Mucosa of rectum (tissue), 2 donors: ENCODE measurements around the gene PCDHA1.
"Not testable (repeated sequence)": the region's sequence is repeated elsewhere in the genome, so short reads cannot be mapped to it uniquely, and the experiment has no call there.

ENCODE experiments used
- H3K27ac ChIP-seq, 2 donors: one replicate each; pipeline ENCODE4 v1.7.0; 2013; ENCODE audit warnings: inconsistent platforms in 2 of 2, low read depth in 2 of 2, low read length in 2 of 2
- H3K27me3 ChIP-seq, 2 donors: one replicate each; pipeline ENCODE4 v1.7.0; 2013; ENCODE audit warnings: low read length in 2 of 2; ENCODE audit not compliant: control insufficient read depth in 2 of 2, insufficient read depth in 2 of 2
- H3K36me3 ChIP-seq, 2 donors: one replicate each; pipeline ENCODE4 v1.7.0; 2013; ENCODE audit warnings: low read length in 2 of 2; ENCODE audit not compliant: control insufficient read depth in 2 of 2, insufficient read depth in 2 of 2
- H3K4me1 ChIP-seq, 2 donors: one replicate each; pipeline ENCODE4 v1.7.0; 2013; ENCODE audit warnings: low read length in 2 of 2, mild to moderate bottlenecking in 1 of 2; ENCODE audit not compliant: control insufficient read depth in 2 of 2, insufficient read depth in 2 of 2
- H3K4me3 ChIP-seq, 2 donors: one replicate each; pipeline ENCODE4 v1.7.0; 2013; ENCODE audit warnings: low read length in 2 of 2
- H3K9ac ChIP-seq, 2 donors: one replicate each; pipeline ENCODE4 v1.7.0; 2013; ENCODE audit warnings: low read length in 2 of 2, low read depth in 1 of 2, mild to moderate bottlenecking in 1 of 2
- H3K9me3 ChIP-seq, 2 donors: one replicate each; pipeline ENCODE4 v1.7.0; 2013; ENCODE audit warnings: low read length in 2 of 2; ENCODE audit not compliant: control insufficient read depth in 2 of 2
- donor health status: healthy.
- donor health status: Normal muscosa, but diverticular disease.

Gene PCDHA1

DNA sequence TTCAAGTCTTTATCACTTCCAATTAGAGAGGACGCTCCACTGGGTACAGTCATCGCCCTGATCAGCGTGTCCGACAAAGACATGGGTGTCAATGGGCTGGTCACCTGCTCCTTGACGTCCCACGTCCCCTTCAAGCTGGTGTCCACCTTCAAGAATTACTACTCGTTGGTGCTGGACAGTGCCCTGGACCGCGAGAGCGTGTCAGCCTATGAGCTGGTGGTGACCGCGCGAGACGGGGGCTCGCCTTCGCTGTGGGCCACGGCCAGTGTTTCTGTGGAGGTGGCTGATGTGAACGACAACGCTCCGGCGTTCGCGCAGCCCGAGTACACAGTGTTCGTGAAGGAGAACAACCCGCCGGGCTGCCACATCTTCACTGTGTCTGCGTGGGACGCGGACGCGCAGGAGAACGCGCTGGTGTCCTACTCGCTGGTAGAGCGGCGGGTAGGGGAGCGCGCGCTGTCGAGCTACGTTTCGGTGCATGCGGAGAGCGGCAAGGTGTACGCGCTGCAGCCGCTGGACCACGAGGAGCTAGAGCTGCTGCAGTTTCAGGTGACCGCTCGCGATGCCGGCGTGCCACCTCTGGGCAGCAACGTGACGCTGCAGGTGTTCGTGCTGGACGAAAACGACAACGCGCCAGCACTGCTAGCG lies 22.4 kb downstream of the PCDHA1 start:
- not testable (repeated sequence) for H3K27ac ChIP-seq, H3K4me1 ChIP-seq, H3K36me3 ChIP-seq, H3K4me3 ChIP-seq, H3K9ac ChIP-seq, H3K9me3 ChIP-seq, H3K27me3 ChIP-seq

DNA sequence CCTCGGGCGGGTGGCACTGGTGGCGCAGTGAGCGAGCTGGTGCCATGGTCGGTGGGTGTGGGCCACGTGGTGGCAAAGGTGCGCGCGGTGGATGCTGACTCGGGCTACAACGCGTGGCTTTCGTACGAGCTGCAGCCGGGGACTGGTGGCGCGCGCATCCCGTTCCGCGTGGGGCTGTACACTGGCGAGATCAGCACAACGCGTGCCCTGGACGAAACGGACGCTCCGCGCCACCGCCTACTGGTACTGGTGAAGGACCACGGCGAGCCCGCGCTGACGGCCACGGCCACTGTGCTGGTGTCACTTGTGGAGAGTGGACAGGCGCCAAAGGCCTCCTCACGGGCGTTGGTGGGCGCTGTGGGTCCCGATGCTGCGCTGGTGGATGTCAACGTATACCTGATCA lies 22.9 kb downstream of the PCDHA1 start:
- no peaks in the 10 kb centered on the region for H3K4me1 ChIP-seq
- peaks cover 0 to 7% of the 10 kb centered on the region in 2 donors for H3K9me3 ChIP-seq
- H3K27ac ChIP-seq: no peak overlapping the region
- no peak overlapping the region for H3K9ac ChIP-seq
- H3K27me3 ChIP-seq: no peaks in the 10 kb centered on the region
- no peaks in the 10 kb centered on the region for H3K36me3 ChIP-seq
- no peak overlapping the region for H3K4me3 ChIP-seq

DNA sequence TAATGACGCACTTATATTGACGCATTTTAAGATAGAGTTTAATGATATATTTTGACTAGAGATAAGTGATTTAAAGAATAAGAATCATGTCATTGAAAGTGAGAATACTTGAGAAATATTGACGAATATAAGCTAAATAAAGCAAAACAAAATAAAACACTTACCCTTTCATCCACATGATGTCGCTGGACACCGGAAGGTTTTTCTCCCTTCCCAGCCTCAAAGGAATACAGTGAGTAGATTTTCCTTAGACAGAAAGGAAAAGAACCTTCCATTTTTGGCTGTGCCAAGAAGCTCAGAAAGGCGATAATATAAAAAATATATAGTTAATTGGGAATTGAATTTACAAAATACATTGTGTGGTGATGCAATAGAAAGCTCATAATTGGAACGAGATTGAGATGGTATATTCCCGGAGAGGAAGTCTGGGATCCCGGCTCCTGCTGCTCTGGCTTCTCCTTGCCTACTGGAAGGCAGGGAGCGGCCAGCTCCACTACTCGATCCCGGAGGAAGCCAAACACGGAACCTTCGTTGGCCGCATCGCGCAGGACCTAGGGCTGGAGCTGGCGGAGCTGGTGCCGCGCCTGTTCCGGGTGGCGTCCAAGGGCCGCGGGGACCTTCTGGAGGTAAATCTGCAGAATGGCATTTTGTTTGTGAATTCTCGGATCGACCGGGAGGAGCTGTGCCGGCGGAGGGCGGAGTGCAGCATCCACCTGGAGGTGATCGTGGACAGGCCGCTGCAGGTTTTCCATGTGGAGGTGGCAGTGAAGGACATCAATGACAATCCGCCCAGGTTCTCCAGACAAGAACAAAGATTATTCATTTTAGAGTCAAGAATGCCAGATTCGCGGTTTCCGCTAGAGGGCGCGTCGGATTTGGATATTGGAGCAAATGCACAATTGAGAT lies 35.7 kb downstream of the PCDHA1 start, which contains the start of gene PCDHA5:
Gene PCDHA5 (plus strand): TSS at position 239 of the 906 bp plus-strand sequence.
- Histone ChIP-seq H3K36me3 (no peaks in the 10 kb centered on the region), H3K4me3 (no peak within 1 kb of the TSS), H3K27ac (no peak within 1 kb of the TSS), H3K9me3 (peaks cover 0 to 3% of the 10 kb centered on the region in 2 donors), H3K4me1 (no peaks in the 10 kb centered on the region), H3K9ac (no peak within 1 kb of the TSS), H3K27me3 (no peaks in the 10 kb centered on the region)

DNA sequence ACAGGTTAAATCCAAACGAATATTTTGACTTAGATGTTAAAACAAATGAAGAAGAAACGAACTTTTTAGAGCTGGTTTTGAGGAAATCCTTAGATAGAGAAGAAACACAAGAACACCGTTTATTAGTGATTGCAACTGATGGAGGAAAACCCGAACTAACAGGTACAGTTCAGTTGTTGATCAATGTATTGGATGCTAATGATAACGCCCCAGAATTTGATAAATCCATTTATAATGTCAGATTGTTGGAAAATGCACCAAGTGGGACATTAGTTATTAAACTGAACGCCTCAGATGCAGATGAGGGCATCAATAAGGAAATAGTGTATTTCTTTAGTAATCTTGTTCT lies 36.3 kb downstream of the PCDHA1 start:
- H3K36me3 ChIP-seq: no peaks in the 10 kb centered on the region
- no peak overlapping the region for H3K27ac ChIP-seq
- H3K27me3 ChIP-seq: no peaks in the 10 kb centered on the region
- no peak overlapping the region for H3K4me3 ChIP-seq
- H3K9me3 ChIP-seq: peaks cover 0 to 3% of the 10 kb centered on the region in 2 donors
- no peak overlapping the region for H3K9ac ChIP-seq
- no peaks in the 10 kb centered on the region for H3K4me1 ChIP-seq

DNA sequence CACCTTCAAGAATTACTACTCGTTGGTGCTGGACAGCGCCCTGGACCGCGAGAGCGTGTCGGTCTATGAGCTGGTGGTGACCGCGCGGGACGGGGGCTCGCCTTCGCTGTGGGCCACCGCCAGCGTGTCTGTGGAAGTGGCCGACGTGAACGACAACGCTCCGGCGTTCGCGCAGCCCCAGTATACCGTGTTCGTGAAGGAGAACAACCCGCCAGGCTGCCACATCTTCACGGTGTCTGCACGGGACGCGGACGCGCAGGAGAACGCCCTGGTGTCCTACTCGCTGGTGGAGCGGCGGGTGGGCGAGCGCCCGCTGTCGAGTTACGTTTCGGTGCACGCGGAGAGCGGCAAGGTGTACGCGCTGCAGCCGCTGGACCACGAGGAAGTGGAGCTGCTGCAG lies 37.0 kb downstream of the PCDHA1 start:
- not testable (repeated sequence) for H3K27me3 ChIP-seq, H3K9me3 ChIP-seq, H3K4me1 ChIP-seq, H3K9ac ChIP-seq, H3K36me3 ChIP-seq, H3K4me3 ChIP-seq, H3K27ac ChIP-seq

DNA sequence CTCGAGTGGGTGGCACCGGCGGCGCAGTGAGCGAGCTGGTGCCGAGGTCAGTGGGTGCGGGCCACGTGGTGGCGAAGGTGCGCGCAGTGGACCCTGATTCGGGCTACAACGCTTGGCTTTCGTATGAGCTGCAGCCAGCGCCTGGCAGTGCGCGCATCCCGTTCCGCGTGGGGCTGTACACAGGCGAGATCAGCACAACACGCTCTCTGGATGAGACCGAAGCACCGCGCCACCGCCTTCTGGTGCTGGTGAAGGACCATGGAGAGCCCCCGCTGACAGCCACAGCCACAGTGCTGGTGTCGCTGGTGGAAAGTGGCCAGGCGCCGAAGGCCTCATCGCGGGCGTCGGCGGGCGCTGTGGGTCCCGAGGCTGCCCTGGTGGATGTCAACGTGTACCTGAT lies 37.5 kb downstream of the PCDHA1 start:
- Histone ChIP-seq H3K4me1 (no peaks in the 10 kb centered on the region), H3K4me3 (no peak overlapping the region), H3K36me3 (no peaks in the 10 kb centered on the region), H3K27ac (no peak overlapping the region), H3K9ac (no peak overlapping the region), H3K27me3 (no peaks in the 10 kb centered on the region), H3K9me3 (peaks cover 5% of the 10 kb centered on the region in 2 donors)

DNA sequence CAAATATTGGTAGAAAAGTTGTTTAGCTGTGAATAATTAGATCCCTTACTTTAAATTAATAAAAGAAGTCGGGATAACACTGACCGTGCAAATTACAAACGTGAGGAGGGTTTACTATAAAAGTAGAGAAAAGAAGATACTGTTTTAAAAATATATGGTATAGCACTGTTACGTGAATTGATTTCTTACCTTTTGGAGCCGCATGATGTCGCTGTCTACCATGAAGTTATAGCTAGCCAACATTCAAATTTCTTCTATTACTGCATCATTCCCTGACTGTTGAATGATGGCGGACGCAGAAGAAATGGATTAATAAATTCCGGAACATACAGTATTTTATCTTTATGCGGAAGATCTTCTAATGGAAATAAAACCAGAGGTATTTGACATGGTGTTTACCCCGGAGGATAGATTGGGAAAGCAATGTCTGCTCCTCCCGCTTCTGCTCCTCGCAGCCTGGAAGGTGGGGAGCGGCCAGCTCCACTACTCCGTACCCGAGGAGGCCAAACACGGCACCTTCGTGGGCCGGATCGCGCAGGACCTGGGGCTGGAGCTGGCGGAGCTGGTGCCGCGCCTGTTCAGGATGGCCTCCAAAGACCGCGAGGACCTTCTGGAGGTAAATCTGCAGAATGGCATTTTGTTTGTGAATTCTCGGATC lies 41.9 kb downstream of the PCDHA1 start, which contains the start of gene PCDHA6:
Gene PCDHA6 (plus strand): TSS at position 257 of the 658 bp plus-strand sequence. CDS start 132 bp downstream, at position 389.
- no peaks in the 10 kb centered on the region for H3K4me1 ChIP-seq
- H3K9ac ChIP-seq: no peak within 1 kb of the TSS
- H3K4me3 ChIP-seq: no peak within 1 kb of the TSS
- peaks cover 5 to 9% of the 10 kb centered on the region in 2 donors for H3K9me3 ChIP-seq
- no peaks in the 10 kb centered on the region for H3K36me3 ChIP-seq
- H3K27ac ChIP-seq: no peak within 1 kb of the TSS
- no peaks in the 10 kb centered on the region for H3K27me3 ChIP-seq

DNA sequence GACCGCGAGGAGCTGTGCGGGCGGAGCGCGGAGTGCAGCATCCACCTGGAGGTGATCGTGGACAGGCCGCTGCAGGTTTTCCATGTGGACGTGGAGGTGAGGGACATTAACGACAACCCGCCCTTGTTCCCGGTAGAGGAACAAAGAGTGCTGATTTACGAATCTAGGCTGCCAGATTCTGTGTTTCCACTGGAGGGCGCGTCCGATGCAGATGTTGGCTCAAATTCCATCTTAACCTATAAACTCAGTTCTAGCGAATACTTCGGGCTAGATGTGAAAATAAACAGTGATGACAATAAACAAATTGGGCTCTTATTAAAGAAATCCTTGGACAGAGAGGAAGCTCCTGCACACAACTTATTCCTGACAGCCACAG lies 42.4 kb downstream of the PCDHA1 start:
- Histone ChIP-seq H3K27me3 (no peaks in the 10 kb centered on the region), H3K4me1 (no peaks in the 10 kb centered on the region), H3K4me3 (no peak overlapping the region), H3K9ac (no peak overlapping the region), H3K9me3 (peaks cover 5 to 13% of the 10 kb centered on the region in 2 donors), H3K27ac (no peak overlapping the region), H3K36me3 (no peaks in the 10 kb centered on the region)

DNA sequence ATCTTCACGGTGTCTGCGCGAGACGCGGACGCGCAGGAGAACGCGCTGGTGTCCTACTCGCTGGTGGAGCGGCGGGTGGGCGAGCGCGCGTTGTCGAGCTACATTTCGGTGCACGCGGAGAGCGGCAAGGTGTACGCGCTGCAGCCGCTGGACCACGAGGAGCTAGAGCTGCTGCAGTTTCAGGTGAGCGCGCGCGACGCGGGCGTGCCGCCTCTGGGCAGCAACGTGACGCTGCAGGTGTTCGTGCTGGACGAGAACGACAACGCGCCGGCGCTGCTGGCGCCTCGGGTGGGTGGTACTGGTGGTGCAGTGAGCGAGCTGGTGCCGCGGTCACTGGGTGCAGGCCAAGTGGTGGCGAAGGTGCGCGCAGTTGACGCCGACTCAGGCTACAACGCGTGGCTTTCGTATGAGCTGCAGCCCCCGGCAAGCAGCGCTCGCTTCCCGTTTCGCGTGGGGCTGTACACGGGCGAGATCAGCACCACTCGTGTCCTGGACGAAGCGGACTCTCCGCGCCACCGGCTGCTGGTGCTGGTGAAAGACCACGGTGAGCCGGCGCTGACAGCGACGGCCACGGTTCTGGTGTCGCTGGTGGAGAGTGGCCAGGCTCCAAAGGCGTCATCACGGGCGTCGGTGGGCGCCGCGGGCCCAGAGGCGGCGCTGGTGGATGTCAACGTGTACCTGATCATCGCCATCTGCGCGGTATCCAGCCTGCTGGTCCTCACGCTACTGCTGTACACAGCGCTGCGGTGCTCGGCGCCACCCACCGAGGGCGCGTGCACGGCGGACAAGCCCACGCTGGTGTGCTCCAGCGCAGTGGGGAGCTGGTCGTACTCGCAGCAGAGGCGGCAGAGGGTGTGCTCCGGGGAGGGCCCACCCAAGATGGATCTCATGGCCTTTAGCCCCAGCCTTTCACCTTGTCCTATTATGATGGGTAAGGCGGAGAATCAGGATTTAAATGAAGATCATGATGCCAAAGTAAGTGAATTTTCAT lies 43.9 kb downstream of the PCDHA1 start:
- peaks cover 5 to 13% of the 10 kb centered on the region in 2 donors for H3K9me3 ChIP-seq
- not testable (repeated sequence) for H3K9ac ChIP-seq, H3K4me1 ChIP-seq, H3K36me3 ChIP-seq, H3K27me3 ChIP-seq, H3K4me3 ChIP-seq, H3K27ac ChIP-seq
